HEK293T (cell line): ENCODE measurements around the gene TAAR2.

Experiments
- ELF4 ChIP-seq: fragments of 450-650 bp; IDR thresholded peaks from 2 replicates; pipeline ENCODE4 v1.6.1; 2017; ENCODE audit warnings: antibody characterized with exemption
- HDGF ChIP-seq: fragments of 450-650 bp; IDR thresholded peaks from 2 replicates; pipeline ENCODE4 v1.6.1; 2017; ENCODE audit warnings: antibody characterized with exemption, borderline replicate concordance

- no peak for TF ChIP-seq HDGF
- no peak for TF ChIP-seq ELF4
These were observed 37.8 kb upstream of the TAAR2 start for GRCh38 chr6:132661906-132662305.
